Ishikawa (cell line): ENCODE measurements around the gene HTRA3.

Source experiments
- CEBPB ChIP-seq: IDR thresholded peaks from 2 replicates; pipeline ENCODE4 v1.6.1; 2012
- CREB1 ChIP-seq: IDR thresholded peaks from 2 replicates; pipeline ENCODE4 v1.6.1; 2012; ENCODE audit warnings: low read depth
- EGR1 ChIP-seq: IDR thresholded peaks from 2 replicates; pipeline ENCODE4 v1.6.1; 2012
- EP300 ChIP-seq: IDR thresholded peaks from 2 replicates; pipeline ENCODE4 v1.6.1; 2012; ENCODE audit warnings: borderline replicate concordance
- FOXM1 ChIP-seq: IDR thresholded peaks from 2 replicates; pipeline ENCODE4 v1.6.1; 2012; ENCODE audit warnings: low read depth, borderline replicate concordance
- MAX ChIP-seq: IDR thresholded peaks from 2 replicates; pipeline ENCODE4 v1.6.1; 2012
- NFIC ChIP-seq: IDR thresholded peaks from 2 replicates; pipeline ENCODE4 v1.6.1; 2012
- RAD21 ChIP-seq: IDR thresholded peaks from 2 replicates; pipeline ENCODE4 v1.6.1; 2012; ENCODE audit warnings: low read depth
- REST ChIP-seq: IDR thresholded peaks from 2 replicates; pipeline ENCODE4 v1.6.1; 2012; ENCODE audit warnings: low read depth, mild to moderate bottlenecking
- TAF1 ChIP-seq: IDR thresholded peaks from 2 replicates; pipeline ENCODE4 v1.6.1; 2012; ENCODE audit warnings: low read depth, mild to moderate bottlenecking
- TCF12 ChIP-seq: IDR thresholded peaks from 2 replicates; pipeline ENCODE4 v1.6.1; 2012; ENCODE audit warnings: low read depth
- TEAD4 ChIP-seq: IDR thresholded peaks from 2 replicates; pipeline ENCODE4 v1.6.1; 2012
- USF1 ChIP-seq: IDR thresholded peaks from 2 replicates; pipeline ENCODE4 v1.6.1; 2012
- YY1 ChIP-seq: IDR thresholded peaks from 2 replicates; pipeline ENCODE4 v1.6.1; 2012; ENCODE audit warnings: low read depth
- ZBTB7A ChIP-seq: IDR thresholded peaks from 2 replicates; pipeline ENCODE4 v1.6.1; 2012; ENCODE audit warnings: low read depth

Gene HTRA3

GRCh38 chr4:8227771-8228318 is 41.7 kb upstream of the HTRA3 start:
- TF ChIP-seq NFIC (no peak), EP300 (no peak), YY1 (no peak), FOXM1 (no peak), ZBTB7A (no peak), TAF1 (no peak), CREB1 (no peak), REST (no peak), USF1 (no peak), MAX (no peak), RAD21 (no peak), EGR1 (no peak), TEAD4 (no peak), TCF12 (no peak), CEBPB (no peak)

- no peak for TF ChIP-seq EP300
- TF ChIP-seq RAD21, result no peak
- TF ChIP-seq NFIC, result no peak
- TF ChIP-seq ZBTB7A, result no peak
- TF ChIP-seq MAX, result peak; percentile 43
- TF ChIP-seq FOXM1, result no peak
- TF ChIP-seq EGR1, result no peak
- TF ChIP-seq TEAD4, result no peak
- no peak for TF ChIP-seq TAF1
- TF ChIP-seq CEBPB, result no peak
- TF ChIP-seq YY1, result no peak
- no peak for TF ChIP-seq CREB1
- TF ChIP-seq USF1, result peak; percentile 42; the same call in 1 of the 2 replicates
- no peak for TF ChIP-seq REST
- TF ChIP-seq TCF12, result no peak
Observed at GRCh38 chr4:8228319-8229250, 41.0 kb upstream of the HTRA3 start.

GRCh38 chr4:8229331-8229975 is 40.1 kb upstream of the HTRA3 start:
- TF ChIP-seq NFIC, result no peak
- no peak for TF ChIP-seq MAX
- TF ChIP-seq FOXM1, result no peak
- TF ChIP-seq EGR1, result no peak
- no peak for TF ChIP-seq YY1
- no peak for TF ChIP-seq ZBTB7A
- TF ChIP-seq TAF1, result no peak
- TF ChIP-seq EP300, result no peak
- TF ChIP-seq TCF12, result no peak
- no peak for TF ChIP-seq CREB1
- no peak for TF ChIP-seq USF1
- TF ChIP-seq TEAD4, result no peak
- TF ChIP-seq RAD21, result no peak
- TF ChIP-seq REST, result no peak
- TF ChIP-seq CEBPB, result no peak
